ENCODE results near the gene CD2. TPM values are rescaled to one million over a fixed set of nuclear protein-coding genes. Genes with fewer than 3 reads are reported as not detected.

CD2 gene
- total and polyA plus RNA-seq, 2 of the 8 experiments (the other 6 are each of a cell fraction or from before 2014, with no cell fraction given): not detected

GRCh38 chr1:116763116-116763786 lies 9.0 kb downstream of the CD2 start:
- Histone ChIP-seq H3K4me1 (replicated peaks in 1 of 4; ENCODE audit: control insufficient read depth in 3 of 4, insufficient read depth in 4 of 4, low read length in 3 of 4) (no peaks in the 10 kb centered on the region), H3K9ac (replicated peaks in 1 of 4; ENCODE audit: extremely low read depth in 1 of 4, low read depth in 3 of 4, low read length in 3 of 4) (no peak overlapping the region), H2AFZ (ENCODE audit: low read length) (peak overlapping the region; percentile 48; the same call in 1 of the 2 replicates), H3K36me3 (ENCODE audit: control insufficient read depth in 2 of 4, insufficient read depth in 4 of 4, low read length in 3 of 4) (no peaks in the 10 kb centered on the region), H3K18ac (ENCODE audit: extremely low read depth, low read length) (no peak overlapping the region), H2BK5ac (ENCODE audit: low read depth, low read length) (no peak overlapping the region), H3K9me3 (ENCODE audit: insufficient read depth in 2 of 2, low read depth in 1 of 2, low read length in 1 of 2) (no peaks in the 10 kb centered on the region), H2BK20ac (ENCODE audit: low read length) (no peak overlapping the region), H3K79me1 (ENCODE audit: low read depth, low read length) (no peaks in the 10 kb centered on the region), H3K4ac (replicated peaks; ENCODE audit: insufficient read length, low read depth, low read length) (no peak overlapping the region), H4K8ac (ENCODE audit: extremely low read depth, insufficient read depth, low read length) (no peak overlapping the region), H3K27ac (ENCODE audit: low read depth, low read length) (no peak overlapping the region), H3K4me3 (ENCODE audit: extremely low read depth in 1 of 4, insufficient read depth in 2 of 4, low read depth in 3 of 4, low read length in 4 of 4) (no peak overlapping the region), H2BK120ac (replicated peaks; ENCODE audit: low read depth, low read length) (no peak overlapping the region), H4K91ac (replicated peaks; ENCODE audit: insufficient read length, low read length) (no peak overlapping the region), H3K56ac (replicated peaks; ENCODE audit: insufficient read length, low read depth, low read length) (no peak overlapping the region), H3K23ac (ENCODE audit: insufficient read length) (no peak overlapping the region), H4K5ac (ENCODE audit: insufficient read length, low read depth, low read length) (no peak overlapping the region), H3K27me3 (replicated peaks in 1 of 4; ENCODE audit: control insufficient read depth in 3 of 4, extremely low read depth in 1 of 4, insufficient read depth in 3 of 4, low read length in 3 of 4) (no peaks in the 10 kb centered on the region), H2BK15ac (ENCODE audit: low read length) (no peak overlapping the region), H4K20me1 (replicated peaks in 1 of 2; ENCODE audit: control insufficient read depth in 1 of 2, insufficient read depth in 2 of 2, low read length in 2 of 2) (no peaks in the 10 kb centered on the region), H2AK5ac (ENCODE audit: low read depth, low read length) (no peak overlapping the region), H3K4me2 (ENCODE audit: insufficient read depth in 1 of 2, low read depth in 2 of 2, low read length in 2 of 2) (no peak overlapping the region), H3K14ac (ENCODE audit: insufficient read length) (no peak overlapping the region), H2BK12ac (ENCODE audit: low read depth, low read length) (no peak overlapping the region), H3K79me2 (ENCODE audit: control insufficient read depth in 1 of 2, insufficient read depth in 2 of 2, low read length in 2 of 2) (no peaks in the 10 kb centered on the region), H3K23me2 (ENCODE audit: low read depth, low read length) (no peaks in the 10 kb centered on the region)
- ChIA-PET CTCF (ENCODE audit: partially characterized antibody) (interaction anchor here (0.9 to 4.8 kb wide), 26 partner anchors 8 to 293 kb away, joined by 3 to 47 read pairs (median 6); partner anchors contain the start of gene CD2), POLR2A (ENCODE audit: partially characterized antibody) (no interaction called here)
- FAIRE-seq (no peak), DNase-seq (ENCODE audit: low read depth in 1 of 2, low spot score in 2 of 2) (peak in 1 of 2 experiments; percentile 29)
- TF ChIP-seq CHD2 (IDR thresholded peaks at IDR 0.05; ENCODE audit: low read length) (no peak), ASH2L (IDR thresholded peaks at IDR 0.05; ENCODE audit: low read length) (peak; percentile 25), TEAD4 (IDR thresholded peaks at IDR 0.05; ENCODE audit: low read depth, low read length) (no peak)
- 83% methylated on average over 4 of the region's 4 CpGs; no CpG with 5 or more reads in 1 of the 2 experiments for WGBS, 2 experiments (ENCODE audit: extremely low coverage in 1 of 2, insufficient coverage in 1 of 2, insufficient read length in 1 of 2, insufficient replicate concordance in 2 of 2, low coverage in 1 of 2, low lambda C conversion rate in 2 of 2, missing lambda C conversion rate in 1 of 2)

Measured in H1 (cell line).